NOMO-1 treated with DMSO at 0.1 percent for 48 hours (cell line): ENCODE measurements around the gene FBXO15.

Experiments used
- DNase-seq: peaks from one replicate; lab custom pipeline; 2025; ENCODE audit not compliant: unreplicated experiment; lab: John Stamatoyannopoulos, UW

The FBXO15 gene

DNA sequence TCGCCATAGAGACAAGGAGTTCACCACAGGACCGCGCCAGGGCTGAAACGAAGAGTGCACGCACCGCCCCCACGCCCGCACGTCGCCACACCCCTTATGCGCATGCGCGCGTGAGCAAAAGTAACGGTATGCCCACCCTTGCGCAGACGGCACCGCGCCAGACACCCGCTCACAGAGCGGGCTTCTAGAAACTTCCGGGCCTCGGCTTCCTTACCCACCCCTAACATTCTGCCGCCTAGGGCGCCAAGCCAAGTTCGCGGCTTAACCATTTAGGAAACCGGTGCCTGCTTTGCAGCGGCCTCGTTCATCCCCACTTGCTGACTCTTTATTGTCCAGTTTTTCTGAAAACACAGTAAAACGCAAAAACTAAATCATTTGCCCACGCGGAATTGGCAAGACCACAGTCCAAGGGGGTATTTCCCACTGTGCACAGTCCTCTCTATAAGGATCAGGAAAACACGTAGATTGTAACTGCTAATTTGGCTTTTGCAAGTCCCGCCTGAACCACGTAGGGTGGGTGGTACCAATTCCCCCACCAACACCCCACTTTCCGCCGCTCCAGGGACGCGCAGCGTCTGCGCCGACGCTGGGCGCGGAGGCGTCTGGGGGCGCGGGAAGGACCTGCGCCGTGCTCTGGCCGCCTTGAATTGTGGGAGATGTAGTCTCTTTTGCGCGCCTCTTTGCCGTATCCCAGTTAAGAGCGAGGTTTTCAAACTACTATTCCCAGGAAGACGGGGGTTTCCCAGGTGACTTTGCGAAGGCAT is at the start of gene FBXO15, which contains the start of gene TIMM21:
TSS of gene FBXO15 (minus strand) at position 56 of the 764 bp plus-strand sequence. CDS start at position 7, 49 bp downstream.
TSS of gene TIMM21 (plus strand) at position 745 of the 764 bp plus-strand sequence. CDS start 286 bp downstream, outside the sequence.
- DNase-seq, result peak; percentile 96

DNA sequence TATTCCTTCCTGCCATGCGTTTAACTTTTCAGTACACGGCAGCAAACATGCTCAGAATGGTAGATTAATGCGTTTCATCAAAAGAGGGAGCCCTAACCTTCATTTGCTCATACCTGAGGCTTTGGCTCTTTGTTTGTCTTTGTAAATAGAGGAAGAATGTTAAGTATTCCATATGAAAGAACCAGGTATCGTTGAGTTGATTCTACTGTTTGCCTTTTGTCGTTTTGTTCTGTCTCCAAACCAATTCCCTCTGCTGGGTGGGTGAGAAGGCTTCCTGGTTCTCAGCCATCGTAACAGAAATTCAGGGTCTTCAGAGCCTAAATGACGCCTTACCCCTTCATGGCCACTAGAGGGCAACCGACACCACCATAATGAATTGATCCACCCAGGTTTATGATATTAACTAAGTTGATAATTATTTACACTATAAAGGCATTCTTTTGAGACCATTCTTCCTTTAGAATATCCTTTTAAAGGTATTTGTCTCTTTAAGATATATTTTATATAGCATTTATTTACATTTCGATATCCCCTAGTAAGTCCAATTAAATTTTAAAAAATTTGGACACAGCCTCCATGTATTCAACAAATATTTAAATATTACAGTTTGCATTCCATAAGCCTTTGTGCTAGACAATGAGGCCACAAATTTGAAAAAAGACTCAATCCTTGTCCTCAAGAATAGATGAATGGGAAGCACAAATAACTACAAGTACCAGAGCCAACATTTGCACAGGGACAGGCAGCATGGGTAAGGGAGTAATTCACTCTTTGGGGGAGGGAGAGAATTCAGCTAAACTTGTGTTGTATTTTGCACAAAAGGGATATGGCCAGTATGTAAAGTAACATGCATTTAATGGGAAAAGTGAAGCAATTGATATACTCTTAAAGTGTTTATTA is 48.8 kb upstream of the FBXO15 start:
- DNase-seq, result peak; percentile 68

DNA sequence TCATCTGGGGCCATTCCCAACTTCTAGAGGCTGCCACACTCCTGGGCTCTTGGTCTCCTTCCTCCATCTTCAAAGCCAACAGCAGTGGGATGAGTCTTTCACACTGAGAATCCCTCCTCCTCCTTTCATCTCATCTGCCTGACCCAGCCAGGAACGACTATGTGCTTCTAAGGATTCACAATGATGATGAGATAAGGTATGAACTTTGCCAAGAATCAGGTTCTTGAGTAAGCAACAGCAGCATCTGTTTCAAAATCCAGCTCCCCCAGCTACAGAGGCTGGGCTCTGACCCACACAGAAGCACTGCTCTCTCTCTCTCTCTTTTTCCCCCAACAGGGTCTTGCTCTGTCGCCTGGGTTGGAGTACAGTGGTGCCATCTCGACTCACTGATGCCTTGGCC is 47.1 kb upstream of the FBXO15 start:
- no peak for DNase-seq

DNA sequence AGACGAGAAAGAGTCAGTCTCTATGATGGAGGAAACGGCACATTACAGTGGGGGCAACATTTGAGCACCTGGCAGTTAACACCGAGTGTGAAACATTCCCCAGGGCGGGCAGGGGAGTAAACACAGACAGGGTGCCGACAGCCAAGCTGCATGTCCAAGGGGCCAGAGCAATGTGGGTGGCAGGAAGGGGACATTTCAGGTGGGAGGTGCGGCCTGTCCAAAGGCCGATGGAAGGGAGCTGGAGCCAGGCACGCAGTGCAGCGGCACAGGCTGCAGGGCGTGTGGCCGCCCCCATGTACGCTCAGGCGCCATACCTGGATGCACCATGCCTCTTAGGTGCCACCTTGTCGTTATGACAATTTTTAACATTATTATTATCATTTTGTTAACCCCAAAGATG is 43.9 kb upstream of the FBXO15 start:
- DNase-seq, result no peak

GRCh38 chr18:74190086-74190485 is 42.5 kb upstream of the FBXO15 start:
- DNase-seq, result no peak

DNA sequence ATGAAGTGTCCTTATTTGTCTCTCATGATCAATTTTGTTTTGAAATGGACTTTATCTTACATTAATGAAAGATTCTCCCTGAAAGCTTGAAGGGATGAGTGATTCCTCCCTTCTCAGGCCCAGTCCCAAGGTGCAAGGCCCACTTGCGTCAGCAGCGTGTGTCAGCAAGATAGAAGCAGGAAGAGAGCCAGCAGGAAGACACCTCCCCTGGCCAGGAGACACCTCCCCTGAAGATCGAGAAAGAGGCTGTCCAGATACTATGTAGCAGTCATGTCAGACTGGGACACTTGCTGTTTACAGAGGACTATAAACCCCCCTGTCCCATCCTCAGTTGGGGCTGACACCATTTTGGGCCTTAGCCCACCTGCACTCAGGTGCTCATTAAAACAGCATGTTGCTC is 39.0 kb upstream of the FBXO15 start:
- DNase-seq, result no peak

DNA sequence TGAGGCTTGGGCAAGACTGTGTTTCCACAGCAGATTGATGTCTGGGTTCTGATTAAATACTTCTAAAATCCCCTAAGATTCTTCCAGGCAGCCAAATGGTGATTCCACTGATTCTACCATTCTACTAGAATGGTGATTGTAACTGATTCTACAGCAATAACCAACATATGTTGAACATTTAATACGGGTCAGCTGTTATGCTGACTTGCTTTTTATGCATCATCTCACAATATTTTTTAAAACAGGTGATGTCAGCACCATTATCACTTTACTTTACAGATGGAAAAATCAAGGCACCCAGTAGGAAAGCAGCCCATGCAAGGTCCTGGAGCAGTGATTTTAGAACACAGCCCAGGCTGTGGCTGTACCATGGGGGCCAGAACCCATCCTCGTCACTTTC is 38.2 kb upstream of the FBXO15 start:
- DNase-seq, result no peak

GRCh38 chr18:74184875-74185274 is 37.2 kb upstream of the FBXO15 start:
- no peak for DNase-seq

DNA sequence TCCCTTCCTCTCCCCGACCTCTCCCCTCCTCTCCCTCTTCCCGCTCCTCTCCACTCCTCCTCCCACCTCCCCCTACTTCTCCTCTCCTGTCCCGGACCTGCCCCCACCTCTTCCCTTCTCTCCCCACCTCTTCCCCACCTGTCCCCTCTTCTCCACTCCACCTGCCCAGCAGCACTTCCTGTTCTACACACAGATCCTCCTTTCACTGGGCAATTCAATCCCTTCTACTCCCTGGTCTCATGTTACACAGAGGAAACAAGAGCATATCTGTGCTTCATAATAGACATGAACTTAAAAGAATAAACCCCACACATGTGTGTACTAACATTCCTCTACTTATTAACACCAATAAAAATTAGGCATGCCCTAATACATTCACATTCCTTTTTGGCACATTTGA is 35.5 kb upstream of the FBXO15 start:
- DNase-seq, result no peak

DNA sequence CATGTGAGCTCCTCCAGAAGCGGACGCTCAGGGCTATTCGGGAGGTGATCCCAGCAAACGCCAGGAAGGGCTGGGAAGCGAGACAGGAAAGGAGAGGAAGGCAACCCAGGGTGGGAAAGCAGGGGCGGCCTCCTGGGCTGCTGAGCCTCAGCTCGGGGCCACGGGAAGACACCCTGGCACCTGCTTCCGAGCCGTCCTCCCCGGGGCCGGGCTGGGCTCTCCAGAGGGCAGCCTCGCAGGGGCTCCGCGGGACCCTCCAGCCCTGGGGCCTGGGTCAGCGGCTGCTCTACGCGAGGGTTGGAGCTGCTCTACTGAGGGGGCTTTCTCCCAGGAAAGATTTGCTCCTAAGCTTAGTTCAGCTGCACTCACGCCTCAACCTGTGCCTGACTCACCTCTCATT is 34.7 kb upstream of the FBXO15 start:
- DNase-seq, result no peak

- no peak for DNase-seq
Observed at GRCh38 chr18:74179623-74180199, 32.1 kb upstream of the FBXO15 start.

GRCh38 chr18:74178884-74179283 is 31.2 kb upstream of the FBXO15 start:
- no peak for DNase-seq

GRCh38 chr18:74175658-74176057 is 28.0 kb upstream of the FBXO15 start:
- no peak for DNase-seq

DNA sequence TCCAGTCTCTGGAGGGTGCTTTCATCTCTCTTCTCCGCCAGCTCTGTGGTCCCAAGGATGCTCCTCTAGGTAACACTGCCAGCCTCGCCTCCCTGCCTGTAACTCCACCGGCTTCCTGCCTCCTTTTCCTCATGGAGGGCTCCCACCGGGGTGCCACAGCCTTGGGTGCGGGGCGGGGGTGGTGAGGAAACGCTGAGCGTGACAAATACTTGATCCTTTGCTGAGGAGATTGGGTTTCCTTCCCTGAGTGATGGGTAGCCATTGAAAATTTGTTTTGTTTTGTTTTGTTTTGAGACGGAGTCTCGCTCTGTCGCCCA is 25.8 kb upstream of the FBXO15 start:
- DNase-seq, result no peak

DNA sequence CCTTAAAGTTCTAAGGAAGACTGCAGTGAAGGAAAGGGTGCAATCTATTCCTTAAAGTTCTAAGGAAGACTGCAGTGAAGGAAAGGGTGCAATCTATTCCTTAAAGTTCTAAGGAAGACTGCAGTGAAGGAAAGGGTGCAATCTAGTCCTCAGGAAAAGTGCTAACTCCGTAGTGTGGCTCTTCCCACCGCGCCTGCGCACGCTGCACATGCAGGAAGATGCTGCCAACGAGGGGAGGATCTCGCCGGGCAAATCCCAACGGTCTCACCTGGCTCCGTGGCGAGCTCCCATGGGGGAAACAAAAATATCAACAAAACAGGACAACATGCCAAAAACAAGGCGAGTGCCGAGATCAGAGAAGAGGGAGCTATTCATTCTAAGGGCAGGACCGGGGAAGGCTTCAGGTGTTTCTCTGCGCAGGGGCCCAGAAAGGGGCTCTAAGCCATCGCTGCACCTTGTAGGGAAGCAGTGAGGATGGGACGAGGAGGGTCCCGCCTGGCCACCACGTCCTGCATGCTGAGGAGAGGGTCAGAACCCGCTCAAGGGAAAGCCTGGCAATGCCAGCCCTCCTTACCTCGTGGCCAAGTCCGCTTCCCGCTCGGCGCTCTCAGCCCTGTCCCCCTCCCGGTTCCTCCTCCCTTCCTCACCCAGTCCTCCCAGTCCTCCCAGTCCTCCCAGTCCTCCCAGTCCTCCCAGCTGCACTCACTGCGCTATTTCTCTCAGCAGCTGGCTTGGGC is 25.2 kb upstream of the FBXO15 start:
- DNase-seq, result no peak

DNA sequence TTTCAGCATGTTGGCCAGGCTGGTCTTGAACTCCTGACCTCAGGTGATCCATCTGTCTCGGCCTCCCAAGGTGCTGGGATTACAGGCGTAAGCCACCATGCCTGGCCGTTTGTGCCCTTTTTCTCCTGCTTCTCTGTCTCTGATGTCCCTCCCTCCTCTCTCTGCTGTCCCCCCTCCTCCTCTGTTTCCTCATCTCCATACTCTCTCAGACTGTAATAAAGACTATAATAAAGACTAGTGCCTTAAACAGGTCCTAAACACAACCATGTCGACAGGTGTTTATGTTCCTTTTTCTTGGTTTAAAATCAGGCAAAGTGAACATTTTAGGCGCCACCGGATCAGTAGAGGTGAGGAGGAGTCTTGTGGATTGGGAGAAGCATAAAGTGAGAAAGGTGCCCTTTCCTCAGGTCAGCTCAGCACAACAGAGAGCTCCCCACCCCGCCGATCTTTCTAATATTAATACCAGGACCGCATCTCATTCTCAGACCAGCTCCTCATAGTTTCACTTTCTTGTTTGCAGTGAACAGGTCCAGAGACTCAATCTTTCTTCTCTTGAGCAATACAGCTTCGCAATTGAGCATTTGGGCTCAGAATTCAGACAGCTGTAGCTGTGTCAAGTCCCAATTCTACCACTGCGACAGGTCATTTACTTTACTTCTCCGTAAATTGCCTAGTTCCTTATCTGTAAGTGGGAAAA is 24.4 kb upstream of the FBXO15 start:
- peak; percentile 49 for DNase-seq

DNA sequence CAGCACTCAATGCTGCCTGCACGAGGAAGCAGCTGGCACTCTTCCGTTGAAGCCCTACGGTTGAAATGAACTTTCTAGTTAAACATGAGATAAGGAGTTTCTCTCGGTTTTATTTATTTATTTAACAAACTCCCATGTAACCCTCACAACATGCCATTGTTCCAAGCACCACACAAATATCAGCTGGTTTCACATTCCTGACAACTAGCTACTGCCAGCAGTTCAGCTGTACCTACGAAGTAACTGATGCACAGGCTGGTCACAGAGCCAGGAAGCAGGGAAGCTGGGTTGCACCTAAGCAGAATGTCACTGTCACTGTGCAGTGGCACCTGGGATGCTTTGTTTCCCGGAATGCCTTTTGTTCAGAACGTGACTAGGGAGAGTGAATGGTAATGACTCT is 18.8 kb upstream of the FBXO15 start:
- no peak for DNase-seq

- peak; percentile 74 for DNase-seq
Observed at GRCh38 chr18:74163019-74163660, 15.5 kb upstream of the FBXO15 start.

DNA sequence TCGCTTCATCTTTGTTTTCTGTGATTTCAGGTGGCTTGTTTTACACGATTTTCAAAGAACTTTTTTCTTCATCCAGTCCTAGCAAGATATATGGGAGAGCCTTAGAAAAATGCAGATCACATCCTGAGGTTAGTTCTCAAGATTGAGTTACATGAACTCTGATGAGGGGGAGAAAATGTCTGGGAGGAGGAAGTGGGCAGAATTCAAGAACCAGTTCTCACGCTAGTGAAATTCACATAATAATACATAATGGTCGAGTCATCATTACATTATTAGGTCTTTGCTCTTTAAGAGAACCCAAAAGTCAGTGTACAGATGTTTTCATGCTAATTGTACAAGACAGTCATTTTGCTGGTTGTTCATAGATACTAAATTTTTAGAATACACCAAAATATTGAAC is 7.6 kb upstream of the FBXO15 start:
- no peak for DNase-seq

DNA sequence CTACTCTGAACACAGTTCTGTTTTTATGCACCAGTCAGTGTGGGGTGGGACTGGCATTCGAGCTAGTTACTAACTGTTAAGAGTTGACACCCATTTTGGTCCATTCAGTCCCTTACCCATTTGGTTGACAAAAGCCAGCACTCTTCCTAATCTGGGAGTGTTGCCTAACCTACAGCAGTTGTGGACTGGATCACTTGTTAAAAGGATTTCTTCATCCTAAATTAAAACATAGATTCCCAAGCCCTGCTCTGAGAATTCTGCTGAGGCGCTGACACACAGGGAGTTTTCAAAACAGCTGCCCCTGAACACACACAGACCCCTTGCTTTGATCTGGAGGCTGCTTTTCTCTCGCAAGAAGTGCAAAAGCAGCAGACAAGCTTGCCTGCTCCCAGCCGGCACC is 7.1 kb upstream of the FBXO15 start:
- DNase-seq, result no peak
